Activated T-helper 1 cell treated with anti-CD3 and anti-CD28 coated beads, Interleukin-2, amount 50 U/mL, for 16 hours (primary cell): ENCODE data around the gene ELFN2.

Experiments used
- DNase-seq, 2 donors: peaks; one replicate each; pipeline ENCODE4 v3.0.0-alpha.2; 2020; ENCODE audit warnings: low read depth in 1 of 2, low spot score in 1 of 2

ELFN2 gene

GRCh38 chr22:37427711-37428635, 694 bp upstream of the ELFN2 start:
- no peak for DNase-seq

DNA sequence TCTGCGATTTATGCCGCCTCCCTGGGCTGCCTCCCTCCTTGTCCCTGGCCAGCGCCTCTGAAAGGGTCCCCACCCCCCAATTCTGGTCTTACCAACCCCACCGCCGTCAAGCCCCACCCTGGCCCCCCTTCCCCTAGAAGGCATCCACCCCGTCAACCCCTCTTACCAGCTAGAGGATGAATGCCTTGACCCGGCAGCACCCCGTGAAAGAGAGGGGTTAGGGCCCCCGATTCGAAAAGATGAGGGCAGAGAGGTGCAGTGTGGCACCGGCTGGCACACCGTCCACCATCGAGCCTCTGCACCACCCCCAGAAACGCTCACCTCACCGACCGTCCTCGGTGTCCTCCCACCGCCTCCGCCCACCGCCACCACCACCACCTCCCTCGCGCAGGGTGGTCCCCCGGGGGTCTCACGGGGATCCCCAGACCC, 559 bp downstream of the ELFN2 start:
- DNase-seq = no peak

DNA sequence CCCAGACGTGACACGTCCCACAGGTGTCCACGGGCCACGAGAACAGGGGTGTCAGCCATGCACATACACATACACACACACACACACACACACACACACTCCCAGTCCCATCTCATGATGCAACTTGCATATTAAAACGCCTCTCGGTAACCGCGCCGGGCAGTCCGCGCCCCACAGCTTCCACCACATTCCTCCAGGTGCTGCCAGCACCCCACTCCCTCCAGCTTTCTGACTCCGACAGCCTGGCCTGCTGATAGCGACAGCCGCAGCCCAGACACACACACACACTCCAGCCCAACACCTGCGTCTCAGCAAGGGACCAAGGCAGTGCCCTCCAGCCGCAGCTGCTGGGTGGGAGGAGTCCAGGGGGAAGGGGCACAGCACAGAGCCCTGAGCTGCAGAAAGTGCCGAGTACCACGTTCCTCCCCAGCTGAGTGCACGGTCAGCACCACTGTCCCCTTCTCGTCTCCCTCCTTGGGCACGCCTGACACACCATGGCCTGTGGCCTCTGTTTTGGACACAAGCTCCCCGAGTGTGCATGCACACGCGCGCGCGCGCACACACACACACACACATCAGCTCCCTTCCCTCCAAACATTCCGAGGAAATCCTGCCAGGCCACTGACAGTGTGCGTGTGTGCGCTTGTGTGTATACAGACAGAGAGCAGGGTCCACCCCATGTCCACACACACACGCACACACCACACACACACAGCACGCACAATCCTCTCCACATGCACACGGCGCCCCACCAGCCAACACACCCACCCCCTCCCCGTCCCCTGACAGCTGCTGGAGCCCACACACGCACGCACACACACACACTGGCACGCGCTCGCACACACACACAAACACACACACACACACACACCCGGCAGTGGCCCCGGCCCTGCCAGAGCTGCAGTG, 1.2 kb downstream of the ELFN2 start:
- DNase-seq = no peak

- no peak for DNase-seq
These were observed 1.9 kb downstream of the ELFN2 start for GRCh38 chr22:37425369-37425768.

GRCh38 chr22:37423283-37423682, 4.0 kb downstream of the ELFN2 start:
- no peak for DNase-seq

DNA sequence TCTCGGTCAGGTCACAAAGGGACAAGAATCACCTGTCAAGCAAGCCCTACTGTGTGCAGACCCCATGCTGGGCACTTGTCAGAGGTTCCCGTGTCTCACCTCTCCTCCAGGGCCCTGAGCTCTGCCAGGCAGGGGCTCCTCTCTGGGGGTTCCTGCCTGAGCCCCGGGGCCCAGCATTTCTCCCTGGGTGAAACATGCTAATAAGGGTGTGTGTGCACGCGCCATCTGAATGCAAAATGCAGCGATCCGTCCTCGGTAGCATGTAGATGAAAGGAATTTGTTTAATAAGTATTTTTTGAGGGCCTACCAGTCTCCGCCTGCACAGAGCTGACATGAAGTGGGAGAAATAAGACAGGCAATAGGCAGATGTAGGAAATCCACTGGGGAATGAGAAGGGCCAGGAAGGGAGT, 5.8 kb downstream of the ELFN2 start:
- DNase-seq = no peak

GRCh38 chr22:37420686-37421467, 6.4 kb downstream of the ELFN2 start:
- no peak for DNase-seq

DNA sequence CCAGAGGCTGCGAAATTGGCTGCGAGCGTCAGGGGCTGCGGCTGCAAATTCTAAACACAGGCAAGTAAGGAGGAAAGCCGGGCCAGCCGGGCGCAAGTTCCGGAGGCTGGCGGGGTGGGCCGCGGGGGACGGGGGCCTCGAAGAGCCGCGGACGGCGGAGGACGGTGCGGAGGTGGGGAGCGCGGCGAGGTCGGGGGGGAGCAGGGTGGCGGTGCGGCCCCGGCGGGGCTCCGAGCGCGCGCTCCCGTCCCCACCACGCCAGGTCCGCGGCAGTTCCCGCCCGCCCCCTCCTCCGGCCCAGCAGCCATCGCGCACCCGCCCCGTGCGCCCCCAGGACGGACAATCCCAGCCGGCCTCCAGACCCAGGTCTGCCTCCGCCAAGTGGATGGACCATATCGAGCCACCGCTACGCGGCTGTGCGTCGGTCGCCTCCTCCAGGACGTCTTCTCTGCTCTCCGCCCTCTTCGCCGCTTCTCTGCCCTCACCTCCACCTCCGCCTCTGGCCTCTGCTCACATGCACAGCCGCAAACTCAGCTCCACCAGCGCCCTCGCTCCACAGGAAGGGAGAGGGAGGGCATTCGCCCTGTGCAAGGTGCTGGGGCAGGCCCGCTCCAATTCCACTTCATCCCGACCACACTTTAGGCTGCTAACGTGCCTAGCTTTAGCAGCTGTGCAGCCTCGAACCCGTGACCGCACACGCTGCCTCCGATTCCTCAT, 7.2 kb downstream of the ELFN2 start:
- no peak for DNase-seq

DNA sequence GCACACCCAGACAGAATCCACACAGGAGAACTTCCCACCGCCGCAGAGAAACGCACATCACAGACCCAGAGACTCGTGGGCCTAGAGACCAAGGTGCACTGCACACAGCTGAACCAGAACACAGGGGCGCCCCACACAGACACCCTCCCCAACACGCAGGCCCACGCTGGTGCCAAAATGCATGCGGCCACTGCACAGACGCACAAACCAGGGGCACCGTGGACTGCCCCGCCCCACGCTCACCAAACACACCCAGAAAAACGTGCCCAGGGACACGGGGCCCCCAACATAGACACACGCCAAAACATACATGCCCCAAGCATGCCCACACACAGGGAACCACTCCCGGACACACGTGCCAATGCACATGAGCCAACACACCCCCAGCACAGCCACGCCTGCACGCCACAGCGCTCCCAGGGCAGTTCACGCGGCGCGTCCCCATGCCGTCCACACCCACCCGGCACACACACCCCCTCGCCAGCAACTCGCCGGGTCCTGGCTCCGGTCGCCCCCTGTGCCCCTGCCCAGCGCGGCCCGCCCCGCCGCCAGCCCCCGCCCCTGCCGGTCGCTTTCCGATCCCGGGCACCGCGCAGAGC, 7.8 kb downstream of the ELFN2 start:
- DNase-seq = no peak

GRCh38 chr22:37418627-37419369, 8.5 kb downstream of the ELFN2 start:
- DNase-seq = no peak

GRCh38 chr22:37417677-37418348, 9.5 kb downstream of the ELFN2 start:
- DNase-seq = no peak

- DNase-seq = no peak
These were observed 10.0 kb downstream of the ELFN2 start for GRCh38 chr22:37417264-37417663.

DNA sequence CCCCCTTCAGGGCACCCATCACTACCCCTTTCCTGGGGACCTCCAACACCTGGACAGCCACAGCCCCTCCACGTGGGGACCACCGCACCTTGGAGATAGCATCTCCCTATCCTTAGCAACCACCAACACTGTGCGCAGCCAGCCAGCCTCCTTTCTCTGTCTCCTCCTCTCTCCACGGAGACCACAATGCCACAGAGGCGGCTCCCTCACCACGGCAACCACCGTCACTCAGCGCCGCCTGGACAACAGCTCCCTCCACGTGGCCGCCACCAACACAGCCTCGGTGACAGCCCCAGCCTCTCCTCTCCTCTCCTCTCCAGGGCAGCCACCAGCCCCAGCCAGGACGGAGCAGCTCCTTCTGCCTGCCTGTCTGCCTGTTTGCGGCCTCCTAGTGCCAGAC, 10.5 kb downstream of the ELFN2 start:
- DNase-seq = no peak

DNA sequence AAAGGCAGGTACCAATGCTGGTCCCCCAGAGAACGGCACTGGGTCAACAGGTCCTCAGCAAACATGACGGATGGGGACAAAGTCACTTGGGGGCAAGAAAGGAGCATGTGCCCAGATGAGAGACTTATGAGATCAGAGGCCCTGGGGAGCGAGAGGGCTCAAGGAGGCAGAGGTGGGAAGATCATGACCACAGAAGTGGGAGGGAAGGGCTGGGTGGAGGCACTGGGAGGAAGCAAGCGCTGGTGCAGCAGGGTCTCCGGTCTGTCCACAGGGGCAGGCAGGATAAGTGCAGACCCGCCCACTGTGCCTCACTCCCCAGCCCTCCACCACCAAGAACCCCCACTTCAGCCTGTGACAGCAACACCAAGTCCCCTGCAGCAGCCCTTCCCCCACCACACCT, 10.9 kb downstream of the ELFN2 start:
- no peak for DNase-seq

DNA sequence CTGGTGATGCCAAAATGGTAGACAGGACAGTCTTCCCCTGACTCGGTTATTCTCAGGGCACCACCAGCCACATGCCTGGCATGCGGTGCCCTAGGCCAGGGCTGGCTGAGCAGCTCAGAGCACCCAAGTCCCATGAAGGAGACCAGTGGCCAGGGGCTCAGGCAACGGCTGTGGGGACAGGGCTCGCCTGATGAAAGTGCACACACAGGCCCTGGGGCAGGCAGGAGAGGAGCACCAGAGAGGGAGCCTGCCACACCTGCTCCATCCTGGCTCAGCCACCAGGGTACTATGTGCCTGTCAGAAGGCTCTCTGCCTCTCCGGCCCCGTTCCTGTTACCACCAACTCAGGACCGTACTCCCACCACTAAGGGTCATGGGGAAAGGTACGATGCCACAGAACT, 12.1 kb downstream of the ELFN2 start:
- no peak for DNase-seq

- DNase-seq = no peak
These were observed 13.0 kb downstream of the ELFN2 start for GRCh38 chr22:37414288-37414687.

- DNase-seq = no peak
These were observed 13.7 kb downstream of the ELFN2 start for GRCh38 chr22:37413546-37413945.

GRCh38 chr22:37412495-37413250, 14.6 kb downstream of the ELFN2 start:
- DNase-seq = no peak
